Progenitor cell of endocrine pancreas (in vitro differentiated cells): Measurements from ENCODE around the gene SBK2. TPM values are rescaled to one million over a fixed set of nuclear protein-coding genes. Genes with fewer than 3 reads are reported as not detected.

Source experiments
- DNase-seq: peaks from one replicate; pipeline ENCODE4 v3.0.0; 2021; ENCODE audit warnings: low spot score; ENCODE audit not compliant: unreplicated experiment
- H3K27ac Mint-ChIP-seq: 2 replicates; pipeline ENCODE4 v1.8.0; 2021; ENCODE audit warnings: mild to moderate bottlenecking, moderate library complexity, mixed read lengths
- H3K27me3 Mint-ChIP-seq: 2 replicates; pipeline ENCODE4 v1.8.0; 2021; ENCODE audit warnings: mixed read lengths
- H3K36me3 Mint-ChIP-seq: 2 replicates; pipeline ENCODE4 v1.8.0; 2022; ENCODE audit warnings: mixed read lengths; ENCODE audit not compliant: insufficient read depth
- H3K4me1 Mint-ChIP-seq: 2 replicates; pipeline ENCODE4 v1.8.0; 2021; ENCODE audit warnings: low read depth, mixed read lengths
- H3K4me3 Mint-ChIP-seq: 2 replicates; pipeline ENCODE4 v1.8.0; 2021; ENCODE audit warnings: low read depth, mild to moderate bottlenecking, moderate library complexity, mixed read lengths
- H3K9me3 Mint-ChIP-seq: 2 replicates; pipeline ENCODE4 v1.8.0; 2021; ENCODE audit warnings: low read depth, mixed read lengths
- total RNA-seq: library from RNA; stranded (reverse); gene quantifications from 2 replicates; pipeline ENCODE4 v1.2.1, GENCODE V29; 2021
- TF ChIP-seq, protein P1 (sequence below): fragments of 200-600 bp; sonication (generic); IDR thresholded peaks from one replicate; pipeline ENCODE4 v1.5.0; 2021; ENCODE audit warnings: antibody characterized with exemption, mild to moderate bottlenecking; ENCODE audit not compliant: unreplicated experiment

Gene SBK2
- total RNA-seq, 1 donor from 2014 or later, result 2.3 TPM

DNA sequence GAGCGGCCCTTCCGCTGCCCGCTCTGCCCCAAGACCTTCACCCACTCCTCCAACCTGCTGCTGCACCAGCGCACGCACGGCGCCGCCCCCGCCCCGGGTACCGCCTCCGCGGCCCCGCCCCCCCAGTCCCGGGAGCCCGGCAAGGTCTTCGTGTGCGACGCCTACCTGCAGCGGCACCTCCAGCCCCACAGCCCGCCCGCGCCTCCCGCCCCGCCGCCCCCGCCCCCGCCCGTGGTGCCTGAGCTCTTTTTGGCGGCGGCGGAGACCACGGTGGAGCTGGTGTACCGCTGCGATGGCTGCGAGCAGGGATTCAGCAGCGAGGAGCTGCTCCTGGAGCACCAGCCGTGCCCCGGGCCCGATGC is 55.2 kb downstream of the SBK2 start:
- Mint-ChIP-seq H3K4me1 (peaks cover 17% of the 10 kb centered on the region), H3K27me3 (no peaks in the 10 kb centered on the region), H3K36me3 (peaks cover 6% of the 10 kb centered on the region), H3K9me3 (no peaks in the 10 kb centered on the region), H3K4me3 (no peak overlapping the region), H3K27ac (no peak overlapping the region)
- TF ChIP-seq, protein P1, sequence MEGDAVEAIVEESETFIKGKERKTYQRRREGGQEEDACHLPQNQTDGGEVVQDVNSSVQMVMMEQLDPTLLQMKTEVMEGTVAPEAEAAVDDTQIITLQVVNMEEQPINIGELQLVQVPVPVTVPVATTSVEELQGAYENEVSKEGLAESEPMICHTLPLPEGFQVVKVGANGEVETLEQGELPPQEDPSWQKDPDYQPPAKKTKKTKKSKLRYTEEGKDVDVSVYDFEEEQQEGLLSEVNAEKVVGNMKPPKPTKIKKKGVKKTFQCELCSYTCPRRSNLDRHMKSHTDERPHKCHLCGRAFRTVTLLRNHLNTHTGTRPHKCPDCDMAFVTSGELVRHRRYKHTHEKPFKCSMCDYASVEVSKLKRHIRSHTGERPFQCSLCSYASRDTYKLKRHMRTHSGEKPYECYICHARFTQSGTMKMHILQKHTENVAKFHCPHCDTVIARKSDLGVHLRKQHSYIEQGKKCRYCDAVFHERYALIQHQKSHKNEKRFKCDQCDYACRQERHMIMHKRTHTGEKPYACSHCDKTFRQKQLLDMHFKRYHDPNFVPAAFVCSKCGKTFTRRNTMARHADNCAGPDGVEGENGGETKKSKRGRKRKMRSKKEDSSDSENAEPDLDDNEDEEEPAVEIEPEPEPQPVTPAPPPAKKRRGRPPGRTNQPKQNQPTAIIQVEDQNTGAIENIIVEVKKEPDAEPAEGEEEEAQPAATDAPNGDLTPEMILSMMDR, result no peak
- DNase-seq, result no peak

DNA sequence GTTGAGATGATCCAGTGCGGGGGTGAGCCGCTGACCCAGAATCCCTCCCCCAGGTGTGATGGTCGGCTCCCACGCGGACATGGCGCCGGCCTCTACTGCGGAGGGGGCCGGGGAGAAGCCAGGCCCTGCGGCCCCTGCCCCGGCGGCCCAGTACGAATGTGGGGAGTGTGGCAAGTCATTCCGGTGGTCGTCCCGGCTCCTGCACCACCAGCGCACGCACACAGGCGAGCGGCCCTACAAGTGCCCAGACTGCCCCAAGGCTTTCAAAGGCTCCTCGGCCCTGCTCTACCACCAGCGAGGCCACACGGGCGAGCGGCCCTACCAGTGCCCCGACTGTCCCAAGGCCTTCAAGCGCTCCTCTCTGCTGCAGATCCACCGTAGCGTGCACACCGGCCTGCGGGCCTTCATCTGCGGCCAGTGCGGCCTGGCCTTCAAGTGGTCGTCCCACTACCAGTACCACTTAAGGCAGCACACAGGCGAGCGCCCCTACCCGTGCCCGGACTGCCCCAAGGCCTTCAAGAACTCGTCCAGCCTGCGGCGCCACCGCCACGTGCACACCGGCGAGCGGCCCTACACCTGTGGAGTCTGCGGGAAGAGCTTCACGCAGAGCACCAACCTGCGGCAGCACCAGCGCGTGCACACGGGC is 55.7 kb downstream of the SBK2 start:
- TF ChIP-seq, protein P1, result no peak
- Mint-ChIP-seq H3K9me3 (no peaks in the 10 kb centered on the region), H3K4me3 (no peak overlapping the region), H3K36me3 (peaks cover 6% of the 10 kb centered on the region), H3K4me1 (peaks cover 17% of the 10 kb centered on the region), H3K27me3 (no peaks in the 10 kb centered on the region), H3K27ac (no peak overlapping the region)
- no peak for DNase-seq

DNA sequence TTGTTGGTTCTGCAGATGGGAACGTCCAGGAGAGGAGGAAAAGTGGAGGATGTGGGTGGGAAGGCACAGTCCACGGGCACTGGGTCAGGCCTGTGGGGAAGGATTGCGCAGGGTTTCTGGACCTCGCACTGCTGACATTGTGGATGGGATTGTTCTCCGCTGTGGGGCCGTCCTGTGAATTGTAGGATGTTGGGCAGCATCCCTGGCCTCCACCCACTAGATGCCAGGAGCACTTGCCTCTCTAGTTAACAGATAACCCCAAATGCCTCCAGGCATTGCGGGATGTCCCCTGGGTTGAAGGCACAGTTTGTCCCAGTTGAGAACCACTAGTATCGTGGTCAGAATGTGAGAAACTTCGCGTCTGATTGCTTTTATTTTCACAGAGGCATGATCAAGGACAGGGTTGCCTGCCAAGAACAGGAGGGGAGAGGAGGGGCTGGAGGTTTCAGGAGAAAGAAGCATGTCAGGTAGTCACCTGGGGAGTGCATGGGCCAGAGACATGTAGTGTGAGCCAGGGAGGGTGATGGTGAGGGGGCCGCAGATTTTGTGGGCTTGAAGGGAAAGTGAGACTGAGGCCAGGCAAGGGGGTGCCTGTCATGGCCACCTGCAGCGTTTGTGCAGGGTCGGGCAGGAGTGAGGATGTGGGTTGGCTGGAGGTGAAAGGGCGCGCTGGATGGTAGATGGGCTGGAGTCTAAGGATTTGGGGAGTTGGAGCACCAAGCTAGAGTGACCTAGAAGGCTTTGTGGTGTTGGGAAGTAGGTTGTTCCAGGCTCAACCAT is 57.3 kb downstream of the SBK2 start:
- Mint-ChIP-seq H3K9me3 (no peaks in the 10 kb centered on the region), H3K4me1 (peaks cover 12% of the 10 kb centered on the region), H3K27me3 (no peaks in the 10 kb centered on the region), H3K27ac (peak overlapping the region; percentile 59), H3K36me3 (peaks cover 6% of the 10 kb centered on the region), H3K4me3 (peak overlapping the region; percentile 42)
- no peak for DNase-seq
- TF ChIP-seq, protein P1, result no peak

DNA sequence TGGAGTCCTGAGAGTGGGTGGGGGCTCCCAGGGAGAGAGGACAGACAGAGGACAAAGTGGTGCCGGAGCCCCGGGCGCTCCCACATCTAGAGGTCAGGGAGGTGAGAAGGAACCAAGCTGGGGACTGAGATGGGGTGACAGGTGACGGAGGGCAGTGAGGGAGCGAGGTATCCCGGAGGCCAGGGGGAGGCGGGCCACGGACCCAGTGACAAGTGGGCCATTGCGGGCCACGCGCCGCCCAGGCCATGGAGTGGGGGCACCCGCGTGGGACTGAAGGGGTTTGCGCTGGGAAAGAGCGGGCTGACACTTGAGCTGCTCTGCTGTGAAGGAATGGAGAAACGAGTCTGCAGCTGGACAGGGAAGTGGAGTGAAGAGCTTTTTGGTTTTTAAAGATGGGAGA is 57.9 kb downstream of the SBK2 start:
- no peaks in the 10 kb centered on the region for H3K9me3 Mint-ChIP-seq
- H3K4me1 Mint-ChIP-seq, result peaks cover 12% of the 10 kb centered on the region
- H3K27ac Mint-ChIP-seq, result peak overlapping the region; percentile 59
- H3K36me3 Mint-ChIP-seq, result peaks cover 6% of the 10 kb centered on the region
- H3K27me3 Mint-ChIP-seq, result no peaks in the 10 kb centered on the region
- DNase-seq, result no peak
- H3K4me3 Mint-ChIP-seq, result peak overlapping the region; percentile 42
- TF ChIP-seq, protein P1, result no peak

Other genes starting within 250 kb of the SBK2 start
- gene TMEM150B, start 211.8 kb downstream of the SBK2 start, total RNA-seq, result not detected in 2 replicates
- 68.4 and 68.6 TPM in 2 replicates for gene KMT5C, start 197.3 kb downstream of the SBK2 start, total RNA-seq
- gene COX6B2, start 182.4 kb downstream of the SBK2 start, total RNA-seq, result not detected in 2 replicates
- gene GARIN5B, start 173.9 kb downstream of the SBK2 start, total RNA-seq, result 0.09 TPM in 1 of 2 replicates, not detected in the other
- 2.2 and 2.8 TPM in 2 replicates for gene IL11, start 166.7 kb downstream of the SBK2 start, total RNA-seq
- gene TMEM190, start 160.3 kb downstream of the SBK2 start, total RNA-seq, result 2.3 and 4.3 TPM in 2 replicates
- 5.0 and 5.6 TPM in 2 replicates for gene TMEM238, start 152.8 kb downstream of the SBK2 start, total RNA-seq
- 1,450 and 1,547 TPM in 2 replicates for gene RPL28, start 151.2 kb downstream of the SBK2 start, total RNA-seq
- gene UBE2S, start 129.3 kb downstream of the SBK2 start, total RNA-seq, result 69.9 and 77.2 TPM in 2 replicates
- gene SHISA7, start 93.8 kb downstream of the SBK2 start, total RNA-seq, result 0.10 TPM in 1 of 2 replicates, not detected in the other
- 36.3 and 36.6 TPM in 2 replicates for gene ISOC2, start 75.5 kb downstream of the SBK2 start, total RNA-seq
- not detected in 2 replicates for gene C19orf85, start 72.4 kb downstream of the SBK2 start, total RNA-seq
- 12.9 and 16.8 TPM in 2 replicates for gene ZNF628, start 60.5 kb downstream of the SBK2 start, total RNA-seq
- gene NAT14, start 51.9 kb downstream of the SBK2 start, total RNA-seq, result 62.6 and 69.7 TPM in 2 replicates
- gene SSC5D, start 48.7 kb downstream of the SBK2 start, total RNA-seq, result 1.1 and 1.6 TPM in 2 replicates
- gene SBK3, start 8.4 kb upstream of the SBK2 start, total RNA-seq, result 0.64 TPM in 1 of 2 replicates, not detected in the other
- gene ZNF579, start 43.7 kb upstream of the SBK2 start, total RNA-seq, result 26.6 and 29.1 TPM in 2 replicates
- gene FIZ1, start 62.4 kb upstream of the SBK2 start, total RNA-seq, result 35.5 and 39.0 TPM in 2 replicates
- 7.9 and 8.5 TPM in 2 replicates for gene ZNF524, start 63.2 kb upstream of the SBK2 start, total RNA-seq
- 19.0 and 19.9 TPM in 2 replicates for gene ZNF865, start 68.5 kb upstream of the SBK2 start, total RNA-seq
- gene ZNF784, start 87.4 kb upstream of the SBK2 start, total RNA-seq, result 14.6 and 15.3 TPM in 2 replicates
- gene ZNF580, start 103.9 kb upstream of the SBK2 start, total RNA-seq, result 45.9 and 46.2 TPM in 2 replicates
- 38.8 and 40.1 TPM in 2 replicates for gene ZNF581, start 106.5 kb upstream of the SBK2 start, total RNA-seq
- gene CCDC106, start 111.1 kb upstream of the SBK2 start, total RNA-seq, result 23.0 and 23.9 TPM in 2 replicates
- 275 and 281 TPM in 2 replicates for gene U2AF2, start 117.9 kb upstream of the SBK2 start, total RNA-seq
- 115 and 118 TPM in 2 replicates for gene EPN1, start 138.1 kb upstream of the SBK2 start, total RNA-seq
- gene NLRP9, start 201.3 kb upstream of the SBK2 start, total RNA-seq, result not detected in 2 replicates
- not detected in 2 replicates for gene RFPL4A, start 222.0 kb upstream of the SBK2 start, total RNA-seq
- gene RFPL4AL1, start 232.0 kb upstream of the SBK2 start, total RNA-seq, result not detected in 2 replicates